ENCODE results near the gene RANBP9.

Gene RANBP9

GRCh38 chr6:13711733-13712598, at the start of gene RANBP9:
TSS of gene RANBP9 (minus strand) at chr6:13711835. CDS start at chr6:13711505, 330 bp downstream.
- DNase-seq, result peak; percentile 92

GRCh38 chr6:13760307-13761304, 49.0 kb upstream of the RANBP9 start:
- no peak for DNase-seq

- no peak for DNase-seq
Measured at GRCh38 chr6:13759025-13759424, 47.4 kb upstream of the RANBP9 start.

- no peak for DNase-seq
Measured at GRCh38 chr6:13754644-13755043, 43.0 kb upstream of the RANBP9 start.

- DNase-seq, result no peak
Measured at GRCh38 chr6:13743736-13744127, 32.1 kb upstream of the RANBP9 start.

GRCh38 chr6:13742961-13743735, 31.5 kb upstream of the RANBP9 start:
- no peak for DNase-seq

- DNase-seq, result no peak
Measured at GRCh38 chr6:13741365-13741764, 29.7 kb upstream of the RANBP9 start.

- DNase-seq, result no peak
Measured at GRCh38 chr6:13735031-13735430, 23.4 kb upstream of the RANBP9 start.

- no peak for DNase-seq
Measured at GRCh38 chr6:13733178-13733887, 21.7 kb upstream of the RANBP9 start.

GRCh38 chr6:13730704-13731103, 19.1 kb upstream of the RANBP9 start:
- no peak for DNase-seq

GRCh38 chr6:13729891-13730290, 18.3 kb upstream of the RANBP9 start:
- no peak for DNase-seq

- DNase-seq, result peak; percentile 63
Measured at GRCh38 chr6:13725570-13725969, 13.9 kb upstream of the RANBP9 start.

GRCh38 chr6:13725052-13725451, 13.4 kb upstream of the RANBP9 start:
- no peak for DNase-seq

- DNase-seq, result no peak
Measured at GRCh38 chr6:13724182-13724581, 12.5 kb upstream of the RANBP9 start.

- DNase-seq, result no peak
Measured at GRCh38 chr6:13722880-13723279, 11.2 kb upstream of the RANBP9 start.

- DNase-seq, result no peak
Measured at GRCh38 chr6:13718123-13718458, 6.5 kb upstream of the RANBP9 start.

GRCh38 chr6:13716955-13717295, 5.3 kb upstream of the RANBP9 start:
- DNase-seq, result no peak

- no peak for DNase-seq
Measured at GRCh38 chr6:13716225-13716954, 4.8 kb upstream of the RANBP9 start.

- no peak for DNase-seq
Measured at GRCh38 chr6:13715444-13715883, 3.8 kb upstream of the RANBP9 start.

- DNase-seq, result no peak
Measured at GRCh38 chr6:13712599-13712898, 914 bp upstream of the RANBP9 start.

- DNase-seq, result peak; percentile 80
Measured at GRCh38 chr6:13711324-13711732, 307 bp downstream of the RANBP9 start.

Data from CD4-positive, alpha-beta T cell treated with Interleukin-12 subunit alpha and Interleukin-12 subunit beta, for 1 hour (primary cell).